ENCODE measurements around the gene TAL1.
"Not testable (repeated sequence)": the region's sequence is repeated elsewhere in the genome, so short reads cannot be mapped to it uniquely, and the experiment has no call there.

The TAL1 gene

DNA sequence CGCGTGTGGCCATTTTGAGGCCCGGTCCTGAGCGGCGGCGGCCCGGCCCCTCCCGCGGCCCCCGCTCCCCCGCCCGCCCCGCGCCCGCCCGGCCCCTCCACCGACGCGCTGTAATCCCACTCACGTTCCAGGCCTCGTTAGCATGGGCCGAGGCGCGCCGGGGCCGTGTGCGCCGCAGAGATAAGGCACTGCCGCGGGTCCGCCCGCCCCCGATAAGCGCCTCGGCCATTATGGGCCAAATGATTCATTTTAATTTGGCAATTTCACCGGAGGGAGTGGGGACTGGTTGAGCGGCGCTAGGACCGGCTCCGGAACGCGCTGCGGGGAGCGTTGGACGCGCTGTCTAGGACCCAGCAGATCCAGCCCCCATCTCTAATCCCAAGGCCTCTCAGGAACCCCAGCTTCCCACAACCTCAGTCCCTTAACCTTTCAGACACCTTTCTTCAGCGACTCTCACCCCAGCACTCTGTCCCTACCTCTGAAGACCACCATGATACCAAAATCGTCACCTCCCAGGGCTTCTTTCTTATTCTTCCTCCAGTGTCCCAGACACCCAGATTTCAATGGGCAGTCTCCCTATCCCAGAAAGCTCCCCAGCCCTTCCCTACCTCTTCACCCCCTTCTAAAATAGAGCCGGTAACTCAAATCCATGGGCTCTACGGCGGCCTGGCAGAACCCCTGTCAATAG lies at the start of gene TAL1:
TSS of gene TAL1 (minus strand) at position 39 of the 688 bp plus-strand sequence. CDS start 6,337 bp downstream, outside the sequence.
- no peak for DNase-seq

DNA sequence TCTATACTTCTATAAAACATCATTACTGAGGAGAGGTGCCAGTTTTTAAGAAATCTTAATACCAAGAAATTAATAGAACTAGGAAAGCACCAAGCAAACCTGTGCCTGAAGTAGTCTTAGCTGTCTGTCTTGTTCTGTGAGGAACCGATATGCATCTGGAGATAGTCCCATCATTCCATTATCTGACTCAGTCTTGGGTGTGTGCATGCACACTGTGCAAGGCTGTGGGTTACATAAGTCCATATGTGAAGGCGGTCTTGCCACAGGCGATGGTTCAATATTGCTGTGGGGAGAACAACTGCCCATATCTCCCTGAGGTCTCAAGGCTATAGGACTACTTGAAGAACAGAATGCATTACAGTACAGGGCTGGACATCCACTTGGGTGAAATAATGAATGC lies 48.1 kb upstream of the TAL1 start:
- DNase-seq: no peak

DNA sequence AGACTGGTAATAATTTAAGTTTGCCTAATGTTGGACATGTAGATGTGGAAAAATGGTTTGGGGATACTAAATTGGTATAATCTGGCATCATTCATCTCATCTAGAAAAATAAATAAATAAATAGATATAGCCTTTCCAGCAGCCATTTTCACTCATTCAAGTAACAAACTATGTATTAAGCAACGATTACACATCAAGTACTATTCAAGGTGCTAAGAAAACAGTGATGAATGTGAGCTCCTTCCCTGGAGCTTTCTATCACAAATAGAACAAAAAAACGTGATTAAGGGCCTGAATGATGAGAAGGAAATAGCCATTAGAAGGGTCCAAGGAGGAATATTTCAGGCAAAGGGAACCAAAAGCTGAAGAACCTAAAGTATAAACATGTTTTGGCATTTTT lies 44.8 kb upstream of the TAL1 start:
- DNase-seq: no peak

DNA sequence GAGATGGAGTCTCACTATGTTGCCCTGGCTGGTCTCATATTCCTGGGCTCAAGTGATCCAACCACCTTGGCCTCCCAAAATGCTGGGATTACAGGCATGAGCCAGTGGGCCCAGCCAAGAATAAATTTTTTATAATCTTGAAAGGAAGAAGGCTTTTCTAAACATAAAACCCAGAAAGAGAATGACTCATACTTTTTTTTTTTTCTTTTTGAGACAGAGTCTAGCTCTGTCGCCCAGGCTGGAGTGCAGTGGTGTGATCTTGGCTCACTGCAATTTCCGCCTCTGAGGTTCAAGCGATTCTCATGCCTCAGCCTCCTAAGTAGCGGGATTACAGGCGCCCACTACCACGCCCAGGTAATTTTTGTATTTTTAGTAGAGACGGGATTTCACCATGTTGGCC lies 43.8 kb upstream of the TAL1 start:
- DNase-seq: not testable (repeated sequence)

DNA sequence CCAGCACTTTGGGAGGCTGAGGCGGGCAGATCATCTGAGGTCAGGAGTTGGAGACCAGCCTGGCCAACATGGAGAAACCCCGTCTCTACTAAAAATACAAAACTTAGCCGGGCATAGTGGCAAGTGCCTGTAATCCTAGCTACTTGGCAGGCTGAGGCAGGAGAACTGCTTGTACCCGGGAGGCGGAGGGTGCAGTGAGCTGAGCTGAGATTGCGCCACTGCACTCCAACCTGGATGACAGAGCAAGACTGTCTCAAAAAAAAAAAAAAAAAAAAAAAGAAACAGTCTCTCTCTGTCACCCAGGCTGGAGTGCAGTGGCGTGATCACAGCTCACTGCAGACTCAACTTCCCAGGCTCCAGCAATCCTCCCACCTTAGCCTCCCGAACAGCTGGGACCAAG lies 33.5 kb upstream of the TAL1 start:
- not testable (repeated sequence) for DNase-seq

DNA sequence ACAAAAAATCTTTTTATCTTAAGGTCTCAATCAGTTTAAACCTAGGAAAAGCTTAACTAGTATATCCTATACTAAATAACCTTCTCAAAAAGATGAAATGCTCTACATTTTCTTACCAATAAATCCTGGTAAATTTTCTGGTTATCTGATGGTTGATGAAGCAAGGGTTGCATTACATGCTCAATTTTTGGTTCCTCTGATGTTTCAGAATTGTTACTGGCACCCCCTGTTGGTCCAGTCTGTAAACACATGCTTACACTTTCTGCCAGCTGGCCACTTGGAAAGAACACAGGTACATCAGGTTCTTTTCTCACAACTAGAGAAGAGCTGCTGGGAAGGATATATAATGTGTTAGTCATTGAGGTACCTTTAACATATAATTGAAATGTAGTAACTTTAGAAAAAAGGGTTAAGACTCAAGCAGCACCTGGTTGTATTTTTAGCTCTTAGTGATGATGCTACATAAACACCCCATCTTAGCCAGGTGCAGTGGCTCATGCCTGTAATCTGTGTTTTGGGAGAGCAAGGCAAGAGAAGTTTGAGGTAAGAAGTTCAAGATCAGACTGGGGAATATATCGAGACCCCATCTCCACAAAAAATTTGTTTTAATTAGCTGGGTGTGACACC lies 30.9 kb upstream of the TAL1 start:
- no peak for DNase-seq

DNA sequence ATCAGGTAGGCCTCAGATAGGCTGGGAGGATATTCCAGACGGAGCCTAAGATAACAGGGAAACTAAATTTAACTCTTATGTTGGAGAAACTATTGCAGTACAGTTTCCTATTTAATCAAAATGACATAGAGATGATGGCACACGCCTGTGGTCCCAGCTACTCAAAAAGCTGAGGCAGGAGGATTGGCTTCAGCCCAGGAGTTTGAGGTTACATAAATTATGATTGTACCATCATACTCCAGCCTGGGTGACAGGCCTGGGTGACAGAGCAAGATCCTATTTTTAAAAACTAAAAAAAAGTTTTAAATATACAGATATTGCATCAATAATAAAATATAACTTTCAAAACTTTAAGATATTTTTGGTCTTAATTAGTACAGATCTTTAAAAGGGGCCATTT lies 25.2 kb upstream of the TAL1 start:
- no peak for DNase-seq

DNA sequence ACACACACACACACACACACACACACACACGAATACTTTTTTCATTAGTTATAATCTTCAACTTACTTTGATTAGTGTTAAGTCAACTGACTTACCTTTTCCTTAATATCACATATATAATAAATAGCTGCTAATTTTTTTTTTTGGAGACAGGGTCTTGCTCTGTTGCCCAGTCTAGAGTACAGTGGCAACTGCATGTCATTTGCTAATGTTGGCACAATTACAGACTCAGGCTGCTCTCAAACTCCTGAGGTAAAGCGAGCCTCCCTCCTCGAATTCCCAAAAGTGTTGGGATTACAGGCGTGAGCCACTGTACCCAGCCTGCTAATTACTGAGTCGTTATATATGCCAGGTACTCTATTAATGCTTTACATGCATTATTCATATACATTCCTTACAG lies 20.8 kb upstream of the TAL1 start:
- DNase-seq: no peak

DNA sequence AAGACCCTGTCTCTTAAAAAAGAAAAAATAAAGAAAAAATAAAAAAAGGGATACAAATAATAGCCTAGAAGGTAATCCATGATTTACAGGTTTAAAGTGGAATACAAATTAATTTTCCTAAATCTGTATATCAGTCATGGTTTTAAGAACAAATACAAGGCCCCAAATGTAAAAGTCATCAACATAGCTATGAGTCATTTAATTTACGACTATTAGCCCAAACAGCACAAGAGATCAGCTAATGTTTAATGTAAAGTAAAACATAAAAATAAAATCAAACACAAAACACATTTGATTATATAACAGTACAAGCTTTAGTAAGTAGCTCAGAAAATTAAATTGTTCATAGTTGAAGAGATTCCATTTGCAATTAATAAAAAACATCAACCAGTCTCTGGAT lies 20.3 kb upstream of the TAL1 start:
- DNase-seq: no peak

DNA sequence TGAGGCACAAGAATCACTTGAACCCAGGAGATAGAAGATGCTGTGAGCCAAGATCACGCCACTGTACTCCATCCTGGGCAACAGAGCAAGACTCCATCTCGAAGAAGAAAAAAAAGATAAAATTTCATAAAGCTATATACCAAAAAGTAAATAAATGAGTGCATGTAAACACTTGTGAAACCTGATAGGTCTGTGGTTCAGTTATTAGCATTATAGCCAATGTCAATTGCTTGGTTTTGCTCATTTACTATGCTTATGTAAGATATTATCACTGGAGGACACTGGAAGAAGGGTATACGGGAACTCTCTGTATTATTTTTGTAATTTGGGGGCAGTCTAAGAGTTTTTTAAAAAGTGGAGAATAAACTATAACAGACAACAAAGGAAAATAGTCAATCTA lies 17.7 kb upstream of the TAL1 start:
- DNase-seq: no peak

DNA sequence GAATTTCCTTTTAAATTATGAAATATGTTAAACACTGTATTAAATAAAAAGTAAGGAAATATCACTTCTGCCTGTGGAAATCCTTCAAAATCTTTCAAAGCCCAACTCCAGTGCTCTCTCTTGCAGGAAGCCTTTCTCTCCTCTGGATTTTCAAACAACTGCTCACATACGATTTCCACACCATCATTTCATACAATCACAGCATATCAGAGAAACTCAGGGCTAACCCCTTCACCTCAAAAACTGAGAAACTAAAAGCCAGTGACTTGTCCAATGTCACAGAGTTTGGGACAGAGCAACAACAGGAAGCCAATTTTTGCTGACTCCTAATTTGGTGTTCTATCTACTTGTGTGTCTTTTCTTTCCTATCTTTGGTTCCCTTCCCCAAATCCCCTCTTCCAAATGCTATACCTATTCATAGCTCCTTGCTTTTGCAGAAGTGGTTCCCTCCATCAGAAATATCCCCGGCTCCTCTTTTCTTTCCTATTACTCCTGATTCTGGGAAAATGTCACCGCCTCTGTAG lies 12.4 kb upstream of the TAL1 start:
- no peak for DNase-seq

DNA sequence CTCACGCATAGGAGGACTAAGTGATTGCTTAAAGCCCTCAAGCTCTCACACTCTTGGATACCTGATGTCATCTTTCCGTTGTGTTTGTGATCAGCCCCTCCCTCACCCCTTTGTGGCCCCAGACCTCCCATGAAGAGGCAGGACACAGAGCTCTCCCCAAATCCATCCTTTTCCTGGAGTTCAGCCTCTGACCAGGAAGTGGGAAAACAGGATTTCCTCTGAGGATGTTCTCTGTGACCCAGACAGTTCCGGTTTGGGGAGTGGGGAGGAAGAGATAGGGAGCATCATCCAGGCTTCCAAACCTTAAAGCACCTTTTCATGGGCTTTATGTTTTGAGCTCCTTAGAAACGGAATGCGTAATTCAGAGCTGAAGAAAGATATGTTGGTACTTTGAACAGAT lies 11.9 kb upstream of the TAL1 start:
- no peak for DNase-seq

DNA sequence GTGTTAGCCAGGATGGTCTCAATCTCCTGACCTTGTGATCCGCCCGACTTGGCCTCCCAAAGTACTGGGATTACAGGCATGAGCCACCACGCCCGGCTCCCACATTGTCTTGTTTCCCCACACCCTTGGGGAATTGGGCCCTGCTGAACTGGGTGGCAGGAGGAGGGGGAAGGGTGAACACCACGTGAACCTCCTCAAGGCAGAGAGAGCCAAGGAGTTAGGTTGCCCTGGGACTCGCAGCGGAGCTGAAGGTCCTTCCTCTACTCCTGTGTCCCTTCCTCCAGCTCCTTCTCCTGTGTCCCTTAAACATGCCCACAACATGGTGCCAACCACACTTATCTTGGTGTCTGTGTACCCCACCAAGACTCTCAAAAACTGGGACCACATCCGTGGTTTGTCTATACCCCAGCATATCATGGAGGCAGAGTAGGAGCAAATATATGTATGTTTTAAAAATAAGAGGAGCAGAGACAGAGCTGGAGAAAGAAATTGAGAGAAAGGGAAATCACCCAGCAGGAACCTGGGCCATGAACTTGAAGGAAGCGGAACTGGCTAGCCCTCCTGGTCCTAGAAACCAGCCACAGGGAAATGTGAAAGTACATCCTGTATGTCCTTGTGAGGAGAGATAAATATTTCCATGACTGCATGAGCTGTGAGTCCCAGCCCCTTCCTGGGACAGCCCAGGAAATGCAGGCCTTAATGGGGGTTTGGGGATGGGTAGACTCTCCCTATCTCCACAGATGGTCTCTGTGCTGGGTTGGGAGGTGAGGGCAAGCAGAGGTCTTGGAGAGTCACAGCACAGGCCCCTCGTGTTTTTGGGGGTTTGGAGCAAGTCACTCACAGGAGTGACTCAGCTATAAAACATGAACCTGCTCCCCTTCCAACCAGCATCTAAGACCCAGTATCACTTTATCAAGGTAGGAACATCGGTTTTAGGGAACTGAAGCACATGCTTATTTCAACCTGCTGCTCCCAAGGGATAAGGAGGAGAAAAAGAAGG lies 9.4 kb upstream of the TAL1 start:
- no peak for DNase-seq

DNA sequence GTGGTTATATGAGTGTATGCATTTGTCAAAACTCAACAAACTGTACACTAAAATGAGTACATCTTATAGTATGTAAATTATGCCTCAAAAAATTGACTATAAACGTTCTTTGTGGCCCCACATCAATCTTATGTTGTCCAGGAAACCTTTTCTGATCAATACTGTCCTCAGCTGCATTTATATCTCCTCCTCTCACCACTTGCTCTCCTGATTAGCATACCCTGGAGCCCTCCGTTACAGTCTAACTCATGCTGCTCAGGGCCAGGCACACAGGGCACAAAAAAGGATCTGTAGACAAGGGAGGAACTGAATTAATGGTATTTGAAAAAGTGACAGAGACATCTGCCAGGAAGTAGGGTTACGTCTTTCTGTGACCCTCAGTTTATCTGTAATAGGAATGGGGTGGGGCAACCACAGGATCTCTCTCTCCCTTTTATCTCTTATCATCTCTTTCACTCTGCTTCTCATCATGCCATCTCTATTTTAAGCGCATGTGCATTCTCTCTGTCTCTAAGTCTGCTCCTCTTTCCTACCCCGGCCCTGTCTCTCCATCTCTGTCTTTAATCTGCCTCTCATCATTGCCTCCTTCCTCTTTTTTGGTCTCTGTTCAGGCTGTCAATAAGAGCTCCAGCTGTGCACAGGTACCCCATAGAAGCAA lies 7.0 kb upstream of the TAL1 start:
- no peak for DNase-seq

DNA sequence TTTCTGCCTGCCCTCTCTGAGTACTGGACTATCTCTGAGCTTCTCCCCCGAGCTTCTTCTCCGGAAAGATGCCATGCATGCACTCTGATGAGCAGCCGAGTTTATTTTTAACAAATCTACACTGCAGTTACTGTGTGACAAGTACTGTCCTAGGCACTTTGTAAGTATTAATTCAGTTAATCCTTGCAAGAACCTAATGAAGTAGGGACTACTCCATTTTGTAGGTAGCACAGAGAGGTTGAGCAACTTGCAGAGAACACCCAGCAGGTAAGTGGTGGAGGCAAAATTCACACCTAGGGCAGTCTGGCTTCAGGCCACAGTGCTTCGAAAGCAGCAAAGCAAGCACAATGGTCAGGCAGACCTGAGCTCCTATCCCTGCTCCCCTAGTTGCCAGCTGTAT lies 3.8 kb upstream of the TAL1 start:
- no peak for DNase-seq

DNA sequence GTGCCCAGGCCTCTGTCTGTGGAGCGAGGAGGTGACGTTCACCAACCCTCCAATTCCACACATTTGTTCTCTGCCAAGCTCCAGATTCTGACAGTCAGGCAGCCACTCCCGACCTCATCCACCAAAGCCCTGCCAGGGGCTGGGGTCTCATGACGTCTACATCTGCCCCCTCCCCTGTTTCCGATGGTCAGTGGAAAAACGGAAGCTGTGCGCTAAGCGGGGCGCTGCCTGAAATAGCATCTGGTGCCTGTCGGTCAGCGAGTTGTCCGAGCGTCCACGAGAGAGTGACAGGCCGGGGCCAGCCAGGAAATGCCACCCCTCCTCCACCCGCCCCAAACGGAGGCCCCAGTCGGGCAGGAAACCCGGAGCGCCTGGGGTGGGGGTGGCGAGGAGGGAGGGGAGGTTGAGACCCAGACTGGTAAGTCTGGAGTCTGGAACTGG lies 3.2 kb upstream of the TAL1 start:
- DNase-seq: no peak

DNA sequence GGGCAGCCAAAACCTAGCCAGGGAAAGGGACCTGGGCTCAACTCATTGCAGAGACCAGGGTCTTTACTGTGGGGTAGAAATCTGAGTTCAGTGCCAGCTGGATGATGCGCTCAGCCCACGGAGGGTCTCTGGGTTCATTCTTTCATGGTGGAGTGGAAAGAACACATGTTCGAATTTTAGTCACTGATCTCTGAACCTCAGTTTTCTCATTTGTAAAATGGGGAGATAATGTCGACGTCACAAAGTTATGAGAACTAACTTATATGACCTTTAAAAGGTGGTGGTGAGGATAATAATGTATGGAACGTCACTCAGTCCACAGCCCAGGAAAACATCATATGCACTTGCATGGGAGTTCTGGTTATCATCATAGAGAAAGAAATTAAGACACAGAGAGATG lies 1.2 kb upstream of the TAL1 start:
- no peak for DNase-seq

DNA sequence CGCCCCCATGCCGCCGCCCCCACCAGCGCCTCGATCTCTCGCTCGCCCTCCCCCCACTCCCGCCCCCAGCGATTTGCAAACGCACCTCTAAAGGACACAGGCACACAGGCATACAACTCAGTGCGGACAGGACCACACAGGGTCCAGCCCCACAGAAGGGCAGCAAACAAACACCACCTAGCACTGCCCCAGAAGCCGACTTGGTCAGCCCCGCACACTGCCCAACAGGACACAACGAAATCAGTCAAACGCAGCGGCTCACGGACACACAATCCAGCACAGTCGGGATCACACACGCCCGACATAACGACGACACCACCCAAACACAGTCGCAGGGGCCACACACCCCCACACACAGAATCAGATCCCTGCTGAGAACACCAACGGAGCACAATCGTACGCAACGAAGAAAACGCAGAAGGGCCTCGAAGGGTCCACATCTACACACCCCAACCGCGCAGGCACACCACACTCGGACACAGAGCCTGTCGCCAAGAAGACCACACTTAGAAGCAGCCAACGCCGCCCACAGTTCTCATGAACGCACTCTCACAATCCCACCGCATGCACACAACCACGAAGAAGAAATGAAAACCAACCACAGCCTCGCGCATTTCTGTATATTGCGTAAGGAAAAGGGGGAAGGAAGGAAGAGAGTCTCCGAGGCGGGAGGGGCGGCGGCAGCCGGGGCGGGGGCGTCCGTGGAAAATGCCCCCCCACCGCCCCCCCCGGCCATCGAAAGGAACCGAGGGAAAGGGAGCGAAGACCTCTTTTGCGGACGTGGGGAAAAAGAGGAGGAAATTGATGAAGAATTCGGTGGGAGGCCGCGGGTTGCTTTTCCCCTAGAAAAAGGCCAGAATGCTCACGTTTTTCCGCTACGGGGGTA lies 481 bp downstream of the TAL1 start:
- peak; percentile 23 for DNase-seq

DNA sequence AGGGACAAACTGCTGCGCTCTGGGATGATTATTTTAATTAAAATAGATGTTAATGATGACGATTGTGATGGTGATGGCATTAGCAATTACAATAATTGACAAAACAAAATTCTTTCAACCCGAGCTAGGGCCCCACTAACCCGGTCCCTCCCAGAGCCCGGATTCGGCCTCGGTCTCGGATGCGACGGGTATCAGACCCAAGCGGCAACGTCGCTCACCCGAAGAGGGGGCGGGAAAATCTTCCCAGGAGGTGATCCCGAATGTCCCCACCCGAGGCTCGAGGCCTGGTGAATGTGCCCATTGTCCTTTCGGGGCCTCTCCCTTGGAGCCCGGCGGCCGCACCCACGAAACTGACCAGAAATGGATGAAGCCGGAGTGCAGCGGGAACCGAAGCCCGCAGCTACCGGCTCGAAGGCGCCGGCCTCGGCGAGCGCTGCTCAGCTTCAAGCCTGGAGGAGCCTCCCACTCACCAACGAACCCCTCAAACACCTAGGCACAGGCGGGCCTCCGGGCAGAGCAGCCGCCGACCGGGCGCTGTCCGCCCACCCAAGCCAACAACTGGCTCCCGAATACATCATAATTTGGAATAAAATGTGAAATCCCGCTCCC lies 1.2 kb downstream of the TAL1 start:
- DNase-seq: peak; percentile 21

DNA sequence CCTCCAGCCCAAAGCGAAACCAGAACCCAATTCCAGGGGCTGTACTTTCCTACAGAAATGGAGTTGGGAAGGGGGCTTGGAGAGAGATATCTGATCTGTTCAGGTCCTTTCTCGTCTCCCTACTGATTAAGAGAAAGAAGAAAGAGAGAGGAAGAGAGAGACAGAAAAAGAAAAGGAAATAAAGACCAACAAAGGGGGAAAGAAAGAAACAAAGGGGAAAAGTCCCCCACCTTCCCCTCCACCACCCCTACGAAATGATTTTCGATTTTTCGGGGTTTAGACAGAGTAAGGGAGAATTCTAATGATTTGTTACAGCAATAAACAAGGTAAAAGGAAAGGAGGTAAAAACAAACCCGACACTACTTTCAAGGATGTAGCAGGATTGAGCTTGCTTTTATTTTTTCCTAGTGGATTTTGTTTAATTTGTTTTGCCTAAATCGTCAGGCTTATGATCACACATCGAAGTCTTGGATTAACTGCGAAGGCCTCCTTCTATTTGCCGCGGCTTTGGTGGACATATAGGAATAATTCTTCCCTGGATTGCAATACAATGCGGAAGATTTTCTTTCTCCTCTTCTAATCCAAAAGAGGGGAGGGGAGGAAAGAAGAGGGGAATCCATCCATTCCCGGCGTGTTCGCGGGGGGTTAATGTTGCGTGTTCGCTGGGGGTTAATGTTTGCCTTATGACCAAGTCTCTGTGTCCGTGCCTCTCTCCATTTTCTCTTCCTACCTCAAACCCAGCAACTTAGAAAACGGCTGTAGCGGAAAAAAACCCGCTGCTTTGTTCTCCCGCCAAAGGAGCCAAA lies 1.9 kb downstream of the TAL1 start:
- DNase-seq: no peak
